Measurements from ENCODE around the gene KLHL8. TPM values are rescaled to one million over a fixed set of nuclear protein-coding genes. Genes with fewer than 3 reads are reported as not detected.
A peak's percentile ranks its signal among the peaks of the same experiment; 100 is the strongest.
"Not testable (repeated sequence)": the region's sequence is repeated elsewhere in the genome, so short reads cannot be mapped to it uniquely, and the experiment has no call there.

Gene KLHL8
- total RNA-seq, 1 experiment from 2014 or later, result 15.4 TPM

GRCh38 chr4:87151730-87152129 lies 68.7 kb downstream of the KLHL8 start:
- BruUV-seq (replicated peaks), result no TSS peak
- H3K4me3 ChIP-seq (ENCODE audit: low read depth, low read length, poor library complexity, severe bottlenecking), result no peak overlapping the region
- no peak for DNase-seq (ENCODE audit: low spot score)
- no peaks in the 10 kb centered on the region for H3K36me3 ChIP-seq (ENCODE audit: insufficient read depth, low read length, poor library complexity, severe bottlenecking)
- CTCF ChIA-PET, result interaction anchor here (1.2 kb wide), 1 partner anchor 229 kb away, joined by 3 read pairs; no protein-coding TSS in a partner anchor
- intact Hi-C loops (cut with micrococcal nuclease; ENCODE audit: unreplicated experiment), result loop anchor here (2.0 to 10.0 kb wide), 3 partner anchors 71 to 313 kb away; partner anchors contain the start of gene KLHL8
- TF ChIP-seq EZH2 (IDR thresholded peaks at IDR 0.05; ENCODE audit: borderline replicate concordance, low read depth, low read length, poor library complexity, severe bottlenecking), result no peak
- no peak for TF ChIP-seq CTCF (conservative IDR thresholded peaks at IDR 0.05; ENCODE audit: low read depth, low read length)
- H3K27me3 ChIP-seq (replicated peaks; ENCODE audit: insufficient read depth, low read depth, low read length, poor library complexity), result no peaks in the 10 kb centered on the region
- POLR2A ChIA-PET (ENCODE audit: low non-redundant PET), result no interaction called here
- H3K4me1 ChIP-seq (ENCODE audit: insufficient read depth, low read length, poor library complexity, severe bottlenecking), result peaks cover 8% of the 10 kb centered on the region
- H3K9me3 ChIP-seq (ENCODE audit: low read depth, low read length, poor library complexity, severe bottlenecking), result no peaks in the 10 kb centered on the region
- no peak overlapping the region for H3K27ac ChIP-seq (ENCODE audit: low read depth, low read length, poor library complexity, severe bottlenecking)

GRCh38 chr4:87150498-87151261 lies 69.7 kb downstream of the KLHL8 start:
- Histone ChIP-seq H3K4me1 (ENCODE audit: insufficient read depth, low read length, poor library complexity, severe bottlenecking) (peaks cover 8% of the 10 kb centered on the region), H3K27me3 (replicated peaks; ENCODE audit: insufficient read depth, low read depth, low read length, poor library complexity) (no peaks in the 10 kb centered on the region), H3K36me3 (ENCODE audit: insufficient read depth, low read length, poor library complexity, severe bottlenecking) (no peaks in the 10 kb centered on the region), H3K9me3 (ENCODE audit: low read depth, low read length, poor library complexity, severe bottlenecking) (no peaks in the 10 kb centered on the region), H3K27ac (ENCODE audit: low read depth, low read length, poor library complexity, severe bottlenecking) (no peak overlapping the region), H3K4me3 (ENCODE audit: low read depth, low read length, poor library complexity, severe bottlenecking) (no peak overlapping the region)
- ChIA-PET POLR2A (ENCODE audit: low non-redundant PET) (no interaction called here), CTCF (interaction anchor here (0.5 to 1.2 kb wide), 4 partner anchors 35 to 228 kb away, joined by 3 to 5 read pairs (median 4); no protein-coding TSS in a partner anchor)
- no TSS peak for BruUV-seq (replicated peaks)
- DNase-seq (ENCODE audit: low spot score), result peak; percentile 74
- peak; percentile 70 for TF ChIP-seq CTCF (conservative IDR thresholded peaks at IDR 0.05; ENCODE audit: low read depth, low read length)
- TF ChIP-seq EZH2 (IDR thresholded peaks at IDR 0.05; ENCODE audit: borderline replicate concordance, low read depth, low read length, poor library complexity, severe bottlenecking), result no peak
- intact Hi-C loops (cut with micrococcal nuclease; ENCODE audit: unreplicated experiment), result loop anchor here (2.0 to 10.0 kb wide), 3 partner anchors 72 to 314 kb away; partner anchors contain the start of gene KLHL8

- Histone ChIP-seq H3K27ac (ENCODE audit: low read depth, low read length, poor library complexity, severe bottlenecking) (no peak overlapping the region), H3K4me1 (ENCODE audit: insufficient read depth, low read length, poor library complexity, severe bottlenecking) (no peaks in the 10 kb centered on the region)
- POLR2A ChIA-PET (ENCODE audit: low non-redundant PET), result no interaction called here
Measured at GRCh38 chr4:87147116-87147515, 73.3 kb downstream of the KLHL8 start.

GRCh38 chr4:87145934-87146333 lies 74.5 kb downstream of the KLHL8 start:
- H3K9me3 ChIP-seq (ENCODE audit: low read depth, low read length, poor library complexity, severe bottlenecking); BruUV-seq (replicated peaks); DNase-seq (ENCODE audit: low spot score); POLR2A ChIA-PET (ENCODE audit: low non-redundant PET); H3K36me3 ChIP-seq (ENCODE audit: insufficient read depth, low read length, poor library complexity, severe bottlenecking); H3K27ac ChIP-seq (ENCODE audit: low read depth, low read length, poor library complexity, severe bottlenecking); H3K4me3 ChIP-seq (ENCODE audit: low read depth, low read length, poor library complexity, severe bottlenecking); H3K4me1 ChIP-seq (ENCODE audit: insufficient read depth, low read length, poor library complexity, severe bottlenecking); CTCF ChIA-PET; H3K27me3 ChIP-seq (replicated peaks; ENCODE audit: insufficient read depth, low read depth, low read length, poor library complexity); intact Hi-C loops (cut with micrococcal nuclease; ENCODE audit: unreplicated experiment): not testable (repeated sequence)

More at GRCh38 chr4:87147116-87147515, 73.3 kb downstream of the KLHL8 start:
- no TSS peak for BruUV-seq (replicated peaks)
- CTCF ChIA-PET, result no interaction called here
- DNase-seq (ENCODE audit: low spot score), result no peak
- no peak overlapping the region for H3K4me3 ChIP-seq (ENCODE audit: low read depth, low read length, poor library complexity, severe bottlenecking)
- no peaks in the 10 kb centered on the region for H3K36me3 ChIP-seq (ENCODE audit: insufficient read depth, low read length, poor library complexity, severe bottlenecking)
- TF ChIP-seq EZH2 (IDR thresholded peaks at IDR 0.05; ENCODE audit: borderline replicate concordance, low read depth, low read length, poor library complexity, severe bottlenecking) (no peak), CTCF (conservative IDR thresholded peaks at IDR 0.05; ENCODE audit: low read depth, low read length) (no peak)
- H3K27me3 ChIP-seq (replicated peaks; ENCODE audit: insufficient read depth, low read depth, low read length, poor library complexity), result no peaks in the 10 kb centered on the region
- no peaks in the 10 kb centered on the region for H3K9me3 ChIP-seq (ENCODE audit: low read depth, low read length, poor library complexity, severe bottlenecking)
- intact Hi-C loops (cut with micrococcal nuclease; ENCODE audit: unreplicated experiment), result no loop called here
